Measurements from ENCODE around the gene MYZAP. TPM values are rescaled to one million over a fixed set of nuclear protein-coding genes. Genes with fewer than 3 reads are reported as not detected.

The MYZAP gene
- total RNA-seq, 1 experiment from 2014 or later, result 5.9 TPM

DNA sequence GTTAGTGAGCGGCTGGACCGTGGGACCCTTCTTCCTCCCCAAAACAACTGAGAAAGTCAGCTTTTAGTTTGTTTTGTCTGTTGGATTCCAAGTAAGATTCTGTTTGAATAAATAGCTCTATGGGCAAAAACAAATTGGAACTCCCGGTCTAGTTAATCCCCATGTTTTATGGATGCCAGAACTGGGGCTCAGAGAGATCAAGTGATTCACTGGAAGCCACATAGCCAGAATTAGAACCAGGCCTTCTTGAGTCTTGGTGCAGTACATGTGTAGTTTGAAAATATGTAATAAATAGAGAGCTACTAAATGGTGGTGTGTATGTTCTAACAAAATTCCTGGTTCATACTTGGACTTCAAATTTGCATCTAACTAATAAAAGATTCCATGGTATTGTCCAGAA, 85.5 kb downstream of the MYZAP start:
- Histone ChIP-seq H3K4me1 (replicated peaks; ENCODE audit: insufficient read depth) (peaks cover 17% of the 10 kb centered on the region), H3K36me3 (ENCODE audit: low read depth) (no peaks in the 10 kb centered on the region), H4K20me1 (ENCODE audit: insufficient read depth) (no peaks in the 10 kb centered on the region), H2AFZ (no peak overlapping the region), H3K9me3 (ENCODE audit: insufficient read depth, low read depth) (no peaks in the 10 kb centered on the region), H3K27ac (no peak overlapping the region), H3K27me3 (ENCODE audit: insufficient read depth, low read depth) (no peaks in the 10 kb centered on the region), H3K9me2 (ENCODE audit: insufficient read depth) (no peaks in the 10 kb centered on the region), H3F3A (ENCODE audit: insufficient read depth, low read depth) (peaks cover 8% of the 10 kb centered on the region), H3K79me2 (ENCODE audit: low read depth) (no peaks in the 10 kb centered on the region), H3K4me3 (no peak overlapping the region), H3K4me2 (no peak overlapping the region)
- no peak for TF ChIP-seq CTCF (conservative IDR thresholded peaks at IDR 0.05)
- TF ChIP-seq EZH2 (IDR thresholded peaks at IDR 0.05; ENCODE audit: low read depth), result no peak
- intact Hi-C loops (cut with micrococcal nuclease; ENCODE audit: unreplicated experiment), result no loop called here
- BruUV-seq (replicated peaks), result no TSS peak
- DNase-seq, result no peak
- ChIA-PET CTCF (no interaction called here), POLR2A (ENCODE audit: unreplicated experiment) (no interaction called here)

- no peaks in the 10 kb centered on the region for H3K9me2 ChIP-seq (ENCODE audit: insufficient read depth)
- no peak overlapping the region for H3K4me3 ChIP-seq
- H3K36me3 ChIP-seq (ENCODE audit: low read depth), result no peaks in the 10 kb centered on the region
- intact Hi-C loops (cut with micrococcal nuclease; ENCODE audit: unreplicated experiment), result no loop called here
- no peak overlapping the region for H2AFZ ChIP-seq
- peaks cover 3% of the 10 kb centered on the region for H3F3A ChIP-seq (ENCODE audit: insufficient read depth, low read depth)
- ChIA-PET POLR2A (ENCODE audit: unreplicated experiment) (no interaction called here), CTCF (no interaction called here)
- no peak overlapping the region for H3K4me2 ChIP-seq
- H4K20me1 ChIP-seq (ENCODE audit: insufficient read depth), result no peaks in the 10 kb centered on the region
- H3K9me3 ChIP-seq (ENCODE audit: insufficient read depth, low read depth), result no peaks in the 10 kb centered on the region
- DNase-seq, result peak; percentile 18 to 50
- TF ChIP-seq EZH2 (IDR thresholded peaks at IDR 0.05; ENCODE audit: low read depth) (no peak), CTCF (conservative IDR thresholded peaks at IDR 0.05) (no peak)
- H3K79me2 ChIP-seq (ENCODE audit: low read depth), result no peaks in the 10 kb centered on the region
- H3K27ac ChIP-seq, result no peak overlapping the region
- H3K27me3 ChIP-seq (ENCODE audit: insufficient read depth, low read depth), result no peaks in the 10 kb centered on the region
- no TSS peak for BruUV-seq (replicated peaks)
- peaks cover 10% of the 10 kb centered on the region for H3K4me1 ChIP-seq (replicated peaks; ENCODE audit: insufficient read depth)
Observed at GRCh38 chr15:57680021-57680420, 88.3 kb downstream of the MYZAP start.

DNA sequence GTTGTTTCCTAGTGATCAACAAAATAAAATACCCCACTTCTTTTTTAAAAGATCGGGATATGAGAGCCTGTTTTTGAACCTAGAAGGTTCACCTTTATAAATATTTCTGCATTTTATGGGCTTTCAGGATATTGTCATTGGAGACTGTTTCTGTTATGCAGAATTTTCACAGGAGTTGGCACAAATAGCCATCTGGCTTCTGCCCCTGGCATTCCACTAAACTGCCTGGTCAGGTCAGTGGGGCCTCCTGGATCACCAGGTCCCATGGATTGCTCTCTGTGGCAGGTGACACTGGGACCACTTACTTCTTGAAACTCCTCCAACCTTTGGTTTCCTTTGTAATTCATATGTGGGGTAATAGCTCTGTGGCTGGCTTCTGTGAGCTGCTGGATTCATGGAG, 89.3 kb downstream of the MYZAP start:
- Histone ChIP-seq H3K4me1 (replicated peaks; ENCODE audit: insufficient read depth) (peaks cover under 1% of the 10 kb centered on the region), H3K27ac (no peak overlapping the region), H3K27me3 (ENCODE audit: insufficient read depth, low read depth) (no peaks in the 10 kb centered on the region), H3K9me2 (ENCODE audit: insufficient read depth) (no peaks in the 10 kb centered on the region), H3K36me3 (ENCODE audit: low read depth) (no peaks in the 10 kb centered on the region), H3K4me3 (no peak overlapping the region), H3K4me2 (no peak overlapping the region), H3F3A (ENCODE audit: insufficient read depth, low read depth) (no peaks in the 10 kb centered on the region; the same call in 1 of the 2 replicates), H3K79me2 (ENCODE audit: low read depth) (no peaks in the 10 kb centered on the region), H4K20me1 (ENCODE audit: insufficient read depth) (no peaks in the 10 kb centered on the region), H2AFZ (no peak overlapping the region), H3K9me3 (ENCODE audit: insufficient read depth, low read depth) (no peaks in the 10 kb centered on the region)
- ChIA-PET POLR2A (ENCODE audit: unreplicated experiment) (interaction anchor here (0.6 kb wide), 1 partner anchor 26 kb away, joined by 3 read pairs; the partner anchor contains the start of gene POLR2M), CTCF (no interaction called here)
- intact Hi-C loops (cut with micrococcal nuclease; ENCODE audit: unreplicated experiment), result no loop called here
- BruUV-seq (replicated peaks), result no TSS peak
- TF ChIP-seq CTCF (conservative IDR thresholded peaks at IDR 0.05) (no peak), EZH2 (IDR thresholded peaks at IDR 0.05; ENCODE audit: low read depth) (no peak)
- DNase-seq, result no peak

Data from PC-9 (cell line).